Measurements from ENCODE around the gene HAUS8.
"Not testable (repeated sequence)": the region's sequence is repeated elsewhere in the genome, so short reads cannot be mapped to it uniquely, and the experiment has no call there.

DNA sequence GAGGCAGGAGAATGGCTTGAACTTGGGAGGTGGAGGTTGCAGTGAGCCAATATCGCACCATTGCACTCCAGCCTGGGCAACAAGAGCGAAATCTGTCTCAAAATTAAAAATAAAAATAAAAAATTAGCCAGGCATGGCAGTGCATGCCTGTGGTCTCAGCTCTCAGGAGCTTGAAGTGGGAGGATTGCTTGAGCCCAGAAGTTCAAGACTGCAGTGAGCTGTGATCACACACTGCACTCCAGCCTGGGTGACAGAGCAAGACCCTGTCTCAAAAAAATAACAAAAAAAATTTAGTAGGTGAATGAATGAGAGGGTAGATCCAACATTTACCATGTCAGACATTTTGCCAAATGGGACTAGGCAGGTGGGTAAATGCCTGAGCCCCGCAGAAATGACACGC is 31.7 kb upstream of the HAUS8 start:
- TF ChIP-seq, protein P1, sequence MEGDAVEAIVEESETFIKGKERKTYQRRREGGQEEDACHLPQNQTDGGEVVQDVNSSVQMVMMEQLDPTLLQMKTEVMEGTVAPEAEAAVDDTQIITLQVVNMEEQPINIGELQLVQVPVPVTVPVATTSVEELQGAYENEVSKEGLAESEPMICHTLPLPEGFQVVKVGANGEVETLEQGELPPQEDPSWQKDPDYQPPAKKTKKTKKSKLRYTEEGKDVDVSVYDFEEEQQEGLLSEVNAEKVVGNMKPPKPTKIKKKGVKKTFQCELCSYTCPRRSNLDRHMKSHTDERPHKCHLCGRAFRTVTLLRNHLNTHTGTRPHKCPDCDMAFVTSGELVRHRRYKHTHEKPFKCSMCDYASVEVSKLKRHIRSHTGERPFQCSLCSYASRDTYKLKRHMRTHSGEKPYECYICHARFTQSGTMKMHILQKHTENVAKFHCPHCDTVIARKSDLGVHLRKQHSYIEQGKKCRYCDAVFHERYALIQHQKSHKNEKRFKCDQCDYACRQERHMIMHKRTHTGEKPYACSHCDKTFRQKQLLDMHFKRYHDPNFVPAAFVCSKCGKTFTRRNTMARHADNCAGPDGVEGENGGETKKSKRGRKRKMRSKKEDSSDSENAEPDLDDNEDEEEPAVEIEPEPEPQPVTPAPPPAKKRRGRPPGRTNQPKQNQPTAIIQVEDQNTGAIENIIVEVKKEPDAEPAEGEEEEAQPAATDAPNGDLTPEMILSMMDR (IDR thresholded peaks at IDR 0.05): not testable (repeated sequence)
- not testable (repeated sequence) for TF ChIP-seq EZH2 (IDR thresholded peaks at IDR 0.05; ENCODE audit: borderline replicate concordance, insufficient read depth, low read depth, low read length, poor library complexity, severe bottlenecking)
